RPMI7951 (cell line): ENCODE measurements around the gene TMPRSS12. TPM values are rescaled to one million over a fixed set of nuclear protein-coding genes. Genes with fewer than 3 reads are reported as not detected.
"Not testable (repeated sequence)": the region's sequence is repeated elsewhere in the genome, so short reads cannot be mapped to it uniquely, and the experiment has no call there.

Experiments
- DNase-seq: peaks from one replicate; pipeline ENCODE4 v3.0.0-alpha.2; 2012; ENCODE audit warnings: low read depth
- total RNA-seq: library from RNA; depleted of rRNA; stranded (reverse); fragments of >200 nt; shearing (Covaris generic); gene quantifications from 2 replicates; pipeline ENCODE4 v1.2.3, GENCODE V29; 2014; rRNA removed

The TMPRSS12 gene, protein sequence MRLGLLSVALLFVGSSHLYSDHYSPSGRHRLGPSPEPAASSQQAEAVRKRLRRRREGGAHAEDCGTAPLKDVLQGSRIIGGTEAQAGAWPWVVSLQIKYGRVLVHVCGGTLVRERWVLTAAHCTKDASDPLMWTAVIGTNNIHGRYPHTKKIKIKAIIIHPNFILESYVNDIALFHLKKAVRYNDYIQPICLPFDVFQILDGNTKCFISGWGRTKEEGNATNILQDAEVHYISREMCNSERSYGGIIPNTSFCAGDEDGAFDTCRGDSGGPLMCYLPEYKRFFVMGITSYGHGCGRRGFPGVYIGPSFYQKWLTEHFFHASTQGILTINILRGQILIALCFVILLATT
- total RNA-seq: not detected in 2 replicates

DNA sequence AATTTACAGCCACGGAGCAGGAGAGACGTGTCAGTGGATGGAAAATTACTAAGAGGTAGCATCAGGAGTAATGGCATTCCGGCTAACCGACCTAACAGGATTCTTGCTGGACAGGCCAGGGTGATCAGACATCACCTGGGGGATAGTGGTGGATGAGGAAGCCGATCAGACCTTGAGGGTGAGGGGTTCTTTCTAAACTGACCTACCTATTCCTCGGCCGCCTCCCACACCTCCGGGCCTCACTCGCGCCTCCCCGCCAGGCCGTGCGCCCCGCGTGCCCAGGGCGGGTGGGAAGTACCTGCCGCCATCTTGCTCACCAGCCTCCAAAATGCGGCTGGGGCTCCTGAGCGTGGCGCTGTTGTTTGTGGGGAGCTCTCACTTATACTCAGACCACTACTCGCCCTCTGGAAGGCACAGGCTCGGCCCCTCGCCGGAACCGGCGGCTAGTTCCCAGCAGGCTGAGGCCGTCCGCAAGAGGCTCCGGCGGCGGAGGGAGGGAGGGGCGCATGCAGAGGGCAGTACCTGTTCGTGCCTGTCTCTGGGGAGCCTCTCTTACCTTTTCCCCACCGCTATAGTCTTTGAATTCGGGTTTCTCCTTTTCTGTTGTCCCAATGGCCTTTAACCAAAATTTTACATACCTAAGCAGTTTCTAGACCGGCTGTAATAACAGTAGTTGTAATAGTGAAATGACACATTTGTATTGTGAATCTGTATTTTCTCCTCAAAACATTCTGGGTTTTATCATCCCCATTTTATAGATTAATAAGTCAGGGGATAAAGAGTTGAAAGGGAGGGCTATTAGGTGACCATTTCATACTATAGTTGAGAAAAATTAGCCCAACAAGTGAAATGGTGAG lies at the start of gene TMPRSS12:
Gene TMPRSS12, plus strand, starts transcription at position 290 of the 857 bp plus-strand sequence. Its CDS starts 39 bp downstream, at position 329.
- no peak for DNase-seq

DNA sequence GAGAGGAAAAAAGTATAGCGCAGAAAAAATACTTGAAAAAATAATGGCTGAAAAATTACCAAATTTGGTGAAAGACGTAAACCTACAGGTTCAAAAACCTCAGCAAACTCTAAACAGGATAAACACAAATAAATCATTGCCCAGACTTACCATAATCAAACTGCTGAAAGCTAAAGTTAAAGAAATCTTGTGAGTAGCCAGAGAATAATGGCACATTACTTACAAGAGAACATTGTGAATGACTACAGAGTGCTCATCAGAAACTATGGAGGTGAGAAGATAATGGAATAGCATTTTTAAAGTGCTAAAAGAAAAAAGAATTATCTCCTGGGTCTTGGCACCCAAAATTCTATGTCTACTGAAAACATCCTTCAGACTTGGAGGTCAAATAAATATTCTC lies 42.8 kb upstream of the TMPRSS12 start:
- DNase-seq: no peak

DNA sequence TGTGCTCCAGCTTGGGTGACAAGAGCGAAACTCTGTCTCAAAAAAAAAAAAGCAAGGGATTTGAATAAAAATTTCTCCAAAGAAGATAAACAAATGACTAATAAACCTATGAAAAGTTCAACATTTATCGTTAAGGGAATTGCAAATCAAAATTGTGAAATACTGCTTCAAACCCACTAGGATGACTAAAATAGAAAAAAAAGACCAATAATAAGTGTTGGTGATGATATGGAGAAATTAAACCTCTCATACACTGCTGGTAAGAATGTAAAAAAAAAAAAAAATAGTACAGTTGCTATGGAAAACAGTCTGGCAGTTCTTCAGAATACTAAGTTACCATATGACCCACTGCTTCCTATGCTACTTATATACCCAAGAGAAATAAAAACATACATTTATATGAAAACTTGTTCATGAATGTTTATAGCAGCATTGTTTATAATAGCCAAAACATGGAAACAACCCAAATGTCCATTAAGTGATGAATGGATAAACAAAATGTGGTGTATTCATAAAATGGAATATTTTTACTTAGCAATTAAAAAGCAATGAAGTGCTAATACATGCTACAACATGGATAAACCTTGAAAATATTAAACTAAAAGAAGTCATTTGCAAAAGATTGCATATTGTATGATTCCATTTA lies 39.4 kb upstream of the TMPRSS12 start:
- no peak for DNase-seq

- DNase-seq: no peak
Measured at GRCh38 chr12:50806176-50806575, 36.5 kb upstream of the TMPRSS12 start.

- DNase-seq: not testable (repeated sequence)
Measured at GRCh38 chr12:50809131-50809530, 33.6 kb upstream of the TMPRSS12 start.

- DNase-seq: not testable (repeated sequence)
Measured at GRCh38 chr12:50814921-50815320, 27.8 kb upstream of the TMPRSS12 start.

GRCh38 chr12:50820177-50820576 lies 22.5 kb upstream of the TMPRSS12 start:
- DNase-seq: no peak

GRCh38 chr12:50822082-50822481 lies 20.6 kb upstream of the TMPRSS12 start:
- no peak for DNase-seq

DNA sequence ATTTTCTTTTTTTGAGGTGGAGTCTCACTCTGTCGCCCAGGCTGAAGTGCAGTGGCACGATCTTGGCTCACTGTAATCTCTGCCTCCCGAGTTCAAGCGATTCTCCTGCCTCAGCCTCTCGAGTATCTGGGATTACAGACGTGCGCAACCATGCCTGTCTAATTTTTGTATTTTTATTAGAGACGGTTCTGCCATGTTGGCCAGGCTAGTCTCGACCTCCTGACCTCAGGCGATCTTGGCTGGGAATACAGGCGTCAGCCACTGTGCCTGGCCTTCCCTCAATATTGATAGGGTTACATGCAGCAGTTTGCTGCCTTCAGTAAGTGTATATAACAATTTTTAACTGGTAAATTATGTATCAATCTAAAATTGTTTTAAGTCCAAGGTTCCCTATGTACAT lies 19.0 kb upstream of the TMPRSS12 start:
- not testable (repeated sequence) for DNase-seq

GRCh38 chr12:50824914-50825313 lies 17.8 kb upstream of the TMPRSS12 start:
- no peak for DNase-seq

DNA sequence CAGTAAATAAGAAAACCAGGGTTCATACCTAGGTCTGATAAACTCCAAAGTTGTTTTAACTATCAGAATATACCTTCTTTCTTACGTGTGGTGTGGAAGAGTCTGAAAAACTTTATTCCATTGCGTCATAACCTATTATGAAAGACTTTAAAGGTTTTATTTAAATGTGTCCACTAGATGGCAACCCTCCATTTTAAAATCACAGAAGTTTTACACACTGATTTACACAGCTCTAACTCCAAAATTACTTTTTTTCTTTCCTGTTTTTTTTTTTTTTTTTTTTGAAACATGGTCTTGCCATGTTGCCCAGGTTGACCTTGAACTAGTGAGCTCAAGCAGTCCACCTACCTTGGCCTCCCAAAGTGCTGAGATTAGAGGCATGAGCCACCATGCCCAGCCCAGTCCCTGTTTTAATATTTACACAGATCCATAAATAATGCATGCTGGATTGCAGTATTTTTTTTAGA lies 17.3 kb upstream of the TMPRSS12 start:
- DNase-seq: peak; percentile 66

DNA sequence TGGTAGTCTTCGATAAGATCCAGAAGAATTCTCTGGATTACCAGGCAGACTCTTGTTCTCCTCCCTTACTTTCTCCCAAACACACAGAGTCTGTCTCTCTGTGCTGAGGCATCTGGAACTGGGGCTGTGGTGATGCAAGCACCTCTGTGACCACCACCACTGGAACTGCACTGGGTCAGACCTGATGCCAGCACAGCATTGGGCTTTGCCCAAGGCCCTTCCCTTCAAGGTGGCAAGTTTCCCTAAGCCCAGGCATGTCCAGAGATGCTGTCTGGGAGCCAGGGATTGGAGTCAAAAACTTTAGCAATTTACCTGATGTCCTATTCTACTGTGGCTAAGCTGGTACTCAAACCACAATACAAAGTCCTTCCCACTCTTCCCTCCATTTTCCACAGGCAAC lies 14.6 kb upstream of the TMPRSS12 start:
- no peak for DNase-seq

GRCh38 chr12:50828886-50829285 lies 13.8 kb upstream of the TMPRSS12 start:
- DNase-seq: no peak

DNA sequence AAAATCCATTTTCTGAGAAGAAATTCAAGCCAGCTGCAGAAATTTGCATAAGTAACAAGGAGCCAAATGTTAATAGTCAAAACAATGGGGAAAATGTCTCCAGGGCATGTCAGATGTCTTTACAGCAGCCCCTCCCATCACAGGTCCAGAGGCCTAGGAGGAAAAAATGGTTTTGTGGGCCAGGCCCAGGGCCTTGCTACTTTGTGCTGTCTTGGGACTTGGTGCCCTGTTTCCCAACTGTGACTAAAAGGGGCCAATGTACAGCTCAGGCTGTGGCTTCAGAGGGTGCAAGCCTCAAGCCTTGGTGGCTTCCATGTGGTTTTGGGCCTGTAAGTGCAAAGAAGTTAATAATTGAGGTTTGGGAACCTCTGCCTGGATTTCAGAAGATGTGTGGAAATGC lies 8.9 kb upstream of the TMPRSS12 start:
- not testable (repeated sequence) for DNase-seq

- DNase-seq: no peak
Measured at GRCh38 chr12:50839042-50839441, 3.7 kb upstream of the TMPRSS12 start.

- no peak for DNase-seq
Measured at GRCh38 chr12:50840809-50841487, 1.8 kb upstream of the TMPRSS12 start.

DNA sequence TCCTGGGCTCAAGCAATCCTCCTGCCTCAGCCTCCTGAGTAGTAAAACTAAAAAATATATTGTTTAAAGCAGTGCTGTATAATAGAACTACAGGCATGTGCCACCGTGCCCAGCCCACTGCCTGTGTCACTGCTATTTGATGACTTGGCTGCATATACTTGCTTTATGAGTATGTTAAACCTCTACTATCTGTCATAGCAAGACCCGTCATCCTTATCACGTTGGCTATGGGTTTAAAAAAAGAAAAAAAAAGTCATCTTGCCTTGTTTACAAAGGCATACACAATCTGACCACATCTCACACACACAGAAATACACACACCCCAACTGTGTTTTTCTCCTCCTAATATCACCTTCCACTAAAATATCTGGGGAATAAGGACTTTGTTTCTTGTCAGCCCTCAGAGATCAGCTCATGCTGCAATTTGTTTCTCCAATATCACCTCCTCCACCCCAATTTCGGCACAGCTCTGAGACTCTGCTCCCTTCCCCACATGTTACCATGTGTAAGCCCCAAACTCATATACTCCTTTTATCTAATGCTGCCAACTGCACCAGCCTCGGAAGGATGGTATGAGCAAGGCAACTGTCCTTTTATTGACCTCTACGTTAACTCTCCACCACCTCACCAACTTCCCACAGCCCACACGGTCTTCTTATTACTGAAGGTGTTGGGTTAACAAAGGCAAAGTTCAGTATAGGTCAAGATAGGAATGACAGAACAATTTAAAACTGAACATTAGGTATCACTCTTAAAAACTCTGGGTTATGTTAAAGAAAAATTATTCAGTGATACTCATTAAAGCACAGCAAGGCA lies 802 bp upstream of the TMPRSS12 start:
- DNase-seq: no peak

DNA sequence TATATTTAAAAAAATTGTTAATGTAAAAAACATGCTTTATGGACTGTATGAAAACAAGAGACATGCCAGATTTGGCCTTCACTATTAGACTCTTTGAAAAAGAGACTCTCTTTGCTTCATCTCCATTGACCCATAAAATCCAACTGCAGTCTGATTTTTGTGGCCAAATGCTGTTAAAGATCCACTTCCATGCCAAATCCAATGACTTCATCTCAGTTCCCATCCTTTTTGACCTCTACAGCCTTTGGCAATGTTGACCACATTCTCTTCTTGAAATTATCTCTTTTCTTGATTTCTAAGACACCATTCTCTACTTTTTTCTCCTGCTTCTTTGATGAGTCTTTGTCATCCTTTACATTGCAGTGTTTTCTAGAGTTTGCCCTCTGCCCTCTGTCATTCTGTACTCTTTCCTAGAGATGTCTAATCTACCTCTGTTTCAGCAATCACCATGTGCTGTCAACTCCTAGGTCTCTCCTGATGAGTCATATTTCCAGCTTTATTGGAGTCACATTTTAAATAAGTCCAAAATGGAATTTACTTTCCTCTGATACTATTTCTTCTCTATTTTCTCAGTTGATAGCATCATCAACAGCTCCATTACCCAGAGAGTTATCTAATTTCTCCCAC lies 2.4 kb downstream of the TMPRSS12 start:
- DNase-seq: no peak

GRCh38 chr12:50848963-50849362 lies 6.2 kb downstream of the TMPRSS12 start:
- DNase-seq: no peak

- DNase-seq: not testable (repeated sequence)
Measured at GRCh38 chr12:50855218-50855617, 12.5 kb downstream of the TMPRSS12 start.
